ENCODE measurements around the gene IGFBP7.

Gene IGFBP7

DNA sequence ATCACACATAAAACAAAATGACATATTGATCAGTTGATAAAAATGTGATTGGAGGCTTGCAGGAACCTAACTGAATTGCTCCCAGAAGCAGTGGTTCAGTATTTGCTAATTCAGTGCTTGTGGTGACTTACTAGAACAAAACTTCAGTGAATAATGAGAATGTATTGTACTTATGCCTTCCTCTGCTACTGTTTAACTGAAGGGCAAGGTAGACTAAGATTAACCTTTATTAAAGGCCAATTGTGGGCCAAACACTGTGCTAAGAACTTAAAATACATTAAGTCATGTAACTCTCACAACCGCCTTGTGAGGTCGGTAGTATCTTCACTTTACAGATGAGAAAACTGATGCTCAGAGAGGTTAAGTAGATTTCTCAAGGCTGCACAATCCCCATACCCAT, 14.9 kb downstream of the IGFBP7 start:
- no peak for DNase-seq (ENCODE audit: low read depth)

DNA sequence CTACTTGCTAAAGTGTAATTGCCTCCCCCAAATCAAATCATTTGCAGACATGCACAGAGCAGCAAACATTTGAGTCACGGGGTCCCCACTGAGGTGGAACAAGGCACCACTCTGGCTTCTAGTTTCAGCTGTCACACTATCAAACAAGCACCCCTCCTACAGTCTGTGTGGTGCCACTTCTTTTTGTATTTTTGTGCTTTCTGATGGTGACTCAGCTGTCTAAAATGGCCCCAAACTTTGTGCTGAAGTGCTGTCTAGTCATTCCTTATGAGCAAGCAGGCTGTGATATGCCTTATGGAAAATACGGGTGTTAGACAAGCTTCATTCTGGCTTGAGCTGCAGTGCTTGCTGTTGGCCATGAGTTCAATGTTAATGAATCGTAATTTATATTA, 15.4 kb downstream of the IGFBP7 start:
- no peak for DNase-seq (ENCODE audit: low read depth)

DNA sequence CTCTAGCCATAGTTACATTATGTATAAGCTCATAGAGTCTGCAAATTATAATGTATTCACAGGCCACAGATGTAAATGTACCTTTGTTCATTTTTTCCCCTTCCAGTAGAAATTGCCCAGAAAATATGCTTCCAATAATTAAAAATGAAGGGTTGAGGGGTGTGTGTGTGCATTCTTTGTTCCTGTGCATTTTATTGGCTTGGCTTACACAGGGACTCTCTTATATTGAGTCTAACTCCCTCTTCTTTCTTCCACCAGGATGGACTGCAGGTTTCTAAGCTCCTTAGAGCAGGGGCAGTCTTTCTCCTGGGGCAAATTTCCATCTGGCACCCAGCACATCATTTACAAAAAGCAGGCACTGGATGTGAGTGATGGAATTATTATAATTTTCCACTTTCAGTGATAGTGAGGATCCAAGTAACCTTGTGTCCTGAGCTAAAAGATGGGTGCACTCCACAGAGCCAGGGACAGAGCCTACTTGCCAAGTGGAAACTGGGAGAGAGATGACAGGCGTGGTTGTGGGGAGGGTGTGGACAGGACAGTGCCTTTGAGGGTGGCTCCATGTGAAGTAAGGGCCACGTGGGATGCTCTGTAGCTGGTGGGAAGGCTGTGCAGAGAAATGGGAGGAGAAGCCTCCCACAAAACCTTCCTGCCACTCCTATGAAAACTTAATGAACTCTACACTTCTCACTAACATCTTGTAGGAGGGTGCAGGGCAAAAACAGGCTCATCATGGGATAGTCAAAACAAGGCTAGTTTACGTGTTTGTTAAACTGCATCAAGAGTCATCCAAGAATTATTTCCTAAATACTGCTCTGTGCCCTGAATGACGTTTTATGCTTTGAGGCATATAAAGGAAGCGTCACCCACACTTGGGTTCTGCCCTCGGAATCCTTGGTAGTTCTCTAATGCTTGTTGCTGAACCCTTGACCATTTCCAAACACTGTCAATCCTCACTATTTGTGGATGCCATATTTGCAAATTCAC, 16.0 kb downstream of the IGFBP7 start:
- DNase-seq (ENCODE audit: low read depth): no peak

DNA sequence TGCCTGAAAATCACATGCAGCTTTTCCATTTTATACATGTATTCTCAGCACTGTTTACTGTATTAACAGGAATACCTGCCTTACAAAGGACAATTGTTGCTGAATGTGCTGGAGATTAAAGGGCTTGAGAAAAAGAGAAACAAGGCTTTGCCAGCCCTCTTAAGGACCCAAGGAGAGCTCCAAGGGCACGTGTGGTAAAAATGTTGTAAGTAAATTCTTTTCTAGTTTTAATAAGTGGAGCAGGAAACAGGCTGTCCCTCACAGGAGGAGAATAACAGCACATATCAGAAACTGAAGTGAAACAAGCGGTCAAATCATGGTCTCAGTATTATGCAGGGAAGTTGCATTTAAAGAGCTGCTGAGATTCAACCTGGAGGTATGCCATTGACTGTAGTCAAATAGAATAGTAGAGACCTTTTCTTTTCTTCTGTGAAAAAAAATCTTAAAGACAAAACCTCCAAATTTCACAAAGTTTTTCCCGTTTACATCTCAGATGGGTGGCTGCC, 18.5 kb downstream of the IGFBP7 start:
- no peak for DNase-seq (ENCODE audit: low read depth)

DNA sequence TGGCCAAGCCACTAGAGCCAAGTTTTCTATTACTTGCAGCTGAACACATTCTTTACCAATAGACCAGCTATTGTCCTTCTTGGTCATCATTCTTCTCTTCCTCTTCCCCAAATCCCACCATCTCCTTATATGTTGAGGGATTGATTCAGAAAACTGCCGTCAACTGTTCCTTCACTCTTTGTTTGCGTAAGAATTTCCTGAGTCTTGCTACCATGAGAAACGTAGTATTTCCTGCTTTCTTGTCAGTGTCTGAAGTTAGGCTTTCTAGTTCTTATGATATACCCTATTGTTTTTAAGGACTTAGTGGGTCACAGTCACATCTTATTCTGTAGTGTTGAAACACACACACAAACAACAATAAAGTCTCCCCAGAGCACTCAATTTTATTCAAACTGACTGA, 20.1 kb downstream of the IGFBP7 start:
- DNase-seq (ENCODE audit: low read depth): no peak

DNA sequence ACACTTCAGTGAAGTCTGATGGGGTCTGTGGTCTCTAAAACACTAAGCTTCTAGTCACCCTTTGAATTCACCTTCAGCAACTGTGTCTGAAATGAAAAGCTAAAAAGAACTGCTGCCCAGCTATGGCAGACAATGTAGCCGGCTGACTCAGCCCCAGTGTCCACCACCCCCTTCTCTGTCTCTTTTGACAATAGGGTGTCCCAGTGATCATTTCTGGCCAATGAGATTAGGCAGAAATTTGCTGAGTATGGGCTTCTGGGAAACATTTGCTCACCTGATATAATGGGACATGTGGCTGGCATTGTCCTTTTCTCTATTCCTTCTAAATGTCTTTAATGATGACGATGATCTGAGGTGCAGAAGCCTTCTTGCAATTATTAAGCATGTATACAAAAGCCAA, 20.6 kb downstream of the IGFBP7 start:
- no peak for DNase-seq (ENCODE audit: low read depth)

DNA sequence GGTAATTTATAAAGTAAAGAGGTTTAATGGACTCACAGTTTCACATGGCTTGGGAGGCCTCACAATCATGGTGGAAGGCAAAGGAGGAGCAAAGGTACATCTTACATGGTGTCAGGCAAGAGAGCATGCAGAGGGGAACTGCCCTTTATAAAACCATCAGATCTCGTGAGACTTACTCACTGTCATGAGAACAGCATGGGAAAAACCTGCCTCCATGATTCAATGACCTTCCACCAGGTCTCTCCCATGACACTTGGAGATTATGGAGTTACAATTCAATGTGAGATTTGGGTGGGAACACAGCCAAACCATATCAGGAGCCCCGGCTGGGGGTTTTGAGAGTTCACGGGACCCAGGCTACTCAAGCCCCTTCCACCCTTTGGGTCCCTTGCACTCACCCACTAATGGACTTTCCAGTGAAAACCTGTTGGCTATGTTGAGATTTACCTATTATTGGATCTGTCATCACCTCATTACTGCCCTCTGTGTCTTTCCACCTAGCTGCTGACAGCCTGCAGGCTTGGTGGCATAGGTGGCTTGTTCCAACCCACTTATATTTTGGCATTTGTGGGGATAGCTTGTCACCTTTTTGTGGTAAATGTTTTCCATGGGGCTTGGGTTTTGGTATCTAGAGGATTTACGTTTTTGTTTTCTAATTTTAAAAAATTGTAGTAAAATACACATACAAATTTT, 24.0 kb downstream of the IGFBP7 start:
- DNase-seq (ENCODE audit: low read depth): no peak

DNA sequence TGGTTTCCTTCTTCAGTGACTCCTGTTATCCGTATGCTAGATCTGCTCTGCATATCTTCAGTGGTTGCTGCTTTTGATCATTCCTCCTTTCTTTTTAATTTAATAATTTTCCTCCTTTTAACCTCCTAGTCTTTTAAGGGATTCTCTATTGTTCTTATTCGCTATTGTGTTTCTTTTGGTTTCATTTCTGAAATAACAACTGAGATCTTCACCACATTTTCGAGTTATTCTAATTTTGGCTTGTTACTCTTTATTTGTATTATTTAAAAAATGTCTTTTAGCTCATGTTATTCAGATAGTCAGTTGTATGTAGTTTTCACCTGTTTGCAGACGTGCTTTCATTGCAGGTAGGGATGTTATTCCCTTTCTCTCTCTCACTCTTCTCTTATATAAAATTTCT, 24.9 kb downstream of the IGFBP7 start:
- DNase-seq (ENCODE audit: low read depth): no peak

DNA sequence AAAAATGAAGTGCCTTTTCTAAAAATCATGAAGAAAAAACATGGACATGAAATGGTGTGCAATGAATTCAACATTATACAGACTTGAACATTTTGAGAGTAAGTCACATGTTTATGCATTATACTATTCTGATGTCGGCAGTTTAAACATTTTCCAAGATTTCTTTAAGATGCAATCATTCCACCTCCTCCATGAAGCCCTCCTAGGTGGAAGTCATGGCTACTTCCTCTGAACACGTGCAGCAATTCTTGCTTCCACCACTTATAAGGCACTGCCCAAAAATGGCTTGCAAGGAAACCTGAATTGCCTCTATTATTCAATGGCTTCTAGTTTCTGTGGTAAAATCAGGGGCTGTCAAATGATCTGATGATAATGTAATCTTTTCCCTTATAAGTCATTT, 25.8 kb downstream of the IGFBP7 start:
- DNase-seq (ENCODE audit: low read depth): no peak

DNA sequence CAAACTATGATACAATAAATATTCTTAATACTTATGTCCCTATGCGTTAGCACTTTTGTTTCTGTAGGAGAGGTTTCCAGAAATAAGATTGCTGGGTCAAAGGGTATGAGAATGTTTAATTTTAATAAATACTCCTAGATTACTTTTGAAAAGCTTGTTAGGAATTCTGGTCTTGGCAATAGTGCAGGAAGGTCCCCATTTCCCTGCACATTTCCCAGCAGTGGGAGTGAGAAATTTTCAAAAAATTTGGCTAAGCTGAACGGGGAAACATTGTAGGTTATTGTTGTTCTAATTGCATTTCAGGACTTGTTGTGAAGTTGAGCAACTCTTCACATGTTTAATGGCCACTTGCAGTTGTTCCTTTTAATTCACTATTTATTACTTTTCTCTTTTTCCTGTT, 27.1 kb downstream of the IGFBP7 start:
- DNase-seq (ENCODE audit: low read depth): no peak

DNA sequence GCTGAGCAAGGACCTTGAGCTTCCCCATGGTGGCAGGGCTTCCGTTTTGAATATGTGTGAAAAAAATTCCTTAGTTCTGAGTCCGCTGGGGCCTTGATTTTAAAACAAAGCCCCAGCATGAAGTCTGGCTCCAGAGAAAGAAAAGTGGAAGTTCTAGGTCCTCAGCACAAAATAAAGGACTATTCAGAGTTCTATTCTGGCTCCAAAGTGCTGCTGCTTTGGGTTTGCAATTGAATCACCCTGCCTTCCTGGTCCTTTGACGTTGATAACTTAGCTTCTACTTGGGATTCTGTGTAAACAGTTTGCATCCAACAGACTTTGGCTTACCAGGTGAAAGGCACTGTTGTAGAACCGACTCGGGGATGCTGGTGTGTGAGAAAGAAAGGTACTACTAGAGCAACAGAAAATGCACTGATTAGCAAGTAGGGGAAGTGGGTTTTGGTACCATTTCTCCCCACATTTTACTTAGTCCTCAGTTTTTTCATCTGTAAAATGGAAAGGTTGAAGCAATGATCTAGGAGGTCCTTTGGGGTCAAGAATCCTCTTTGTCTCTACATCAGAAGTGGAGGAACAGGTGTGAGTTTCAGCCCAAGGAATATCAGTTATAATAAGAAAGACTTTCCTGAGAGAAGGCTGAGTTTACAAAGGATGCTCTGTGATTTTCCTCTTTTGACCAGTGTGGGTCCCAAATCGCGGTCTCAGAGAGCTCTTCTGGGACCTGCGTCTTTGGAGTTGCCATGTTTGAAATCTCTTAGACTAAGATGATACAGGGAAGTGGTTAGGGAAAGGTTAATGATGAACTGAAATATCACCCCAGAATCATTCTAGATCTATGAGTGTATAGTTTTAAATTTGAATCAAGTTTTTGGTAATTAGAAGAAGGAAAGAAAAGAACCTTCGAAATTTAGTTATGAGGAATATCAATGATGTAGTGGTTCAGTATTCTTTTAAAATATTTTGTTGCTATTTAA, 28.2 kb downstream of the IGFBP7 start:
- no peak for DNase-seq (ENCODE audit: low read depth)

DNA sequence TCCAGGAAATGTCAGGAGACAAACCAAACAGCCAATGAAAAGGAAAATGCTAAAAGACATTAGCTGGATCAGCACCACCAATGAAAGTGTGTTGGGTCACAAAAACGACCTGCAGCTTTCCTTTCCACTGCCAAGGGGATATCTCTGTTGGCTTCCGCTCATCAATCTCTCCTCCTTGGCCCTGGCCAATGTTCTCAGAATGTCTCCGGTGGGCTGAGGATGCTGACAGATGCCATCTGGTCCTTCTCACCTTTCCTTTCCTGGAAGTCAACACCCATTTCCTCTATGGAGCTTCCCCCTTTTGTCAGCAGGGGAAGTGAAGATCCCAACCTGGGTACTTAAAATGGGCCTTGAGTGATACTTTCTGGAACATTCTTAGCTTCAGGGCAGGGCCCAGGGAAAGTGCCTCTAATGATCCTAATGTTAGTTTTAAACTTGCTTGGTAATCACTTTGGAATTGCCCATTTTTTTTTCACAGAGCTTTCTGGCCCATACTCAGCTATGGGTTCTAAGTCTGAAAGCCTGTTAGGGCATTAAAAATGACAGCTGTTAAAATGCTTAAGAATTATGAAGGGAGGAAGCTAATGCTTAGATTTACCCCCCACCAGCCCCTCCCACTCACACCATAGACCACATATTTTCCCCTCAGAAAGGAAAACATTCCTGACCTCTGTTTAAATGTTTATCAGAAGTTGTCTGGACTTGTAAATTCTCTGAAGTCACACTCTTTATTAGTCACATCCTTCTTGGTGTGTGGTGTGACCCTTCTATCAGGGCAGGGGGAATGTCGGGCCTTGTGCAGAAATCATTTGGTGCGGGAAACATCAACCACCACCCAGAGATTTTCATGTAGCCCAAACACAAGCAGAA, 29.2 kb downstream of the IGFBP7 start:
- DNase-seq (ENCODE audit: low read depth): no peak

DNA sequence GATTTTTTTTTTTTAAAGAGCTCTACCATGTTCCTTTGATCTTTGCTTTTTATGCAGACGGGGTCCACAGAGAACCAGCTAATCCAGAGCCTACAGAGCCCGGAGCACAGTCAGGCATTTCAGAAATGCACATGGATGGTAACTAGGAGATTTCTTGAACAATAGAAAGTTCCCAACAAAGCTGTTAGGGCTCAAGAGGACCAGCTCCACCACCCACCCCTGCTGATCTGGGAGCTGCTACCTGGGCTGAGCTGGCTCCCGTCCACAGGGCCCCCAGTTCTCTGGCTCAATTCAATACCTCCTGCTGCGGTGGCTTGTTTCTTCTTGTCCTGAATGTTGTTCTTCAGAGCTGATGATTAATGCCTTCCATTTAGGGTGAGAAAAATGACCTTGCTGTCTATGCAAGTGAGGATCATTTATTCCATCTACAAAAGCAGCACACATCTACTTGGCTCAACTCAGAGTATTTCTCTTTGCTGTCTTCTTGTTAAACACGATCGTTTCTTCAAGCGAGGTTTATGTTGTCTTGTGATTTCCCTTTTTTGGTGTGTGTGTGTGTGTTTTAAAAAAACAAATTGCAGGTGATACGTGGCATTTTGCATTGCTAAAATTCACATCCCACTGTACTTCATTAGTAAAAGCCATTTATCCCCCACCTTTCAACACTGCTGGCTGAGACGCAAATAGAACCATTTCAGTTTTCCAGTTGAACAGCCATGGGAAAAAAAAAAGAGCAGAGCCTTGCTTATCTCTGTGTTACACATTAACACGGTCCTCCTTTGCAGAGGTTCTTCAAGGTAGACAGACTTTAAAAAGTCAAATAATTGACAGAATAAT, 31.3 kb downstream of the IGFBP7 start:
- no peak for DNase-seq (ENCODE audit: low read depth)

DNA sequence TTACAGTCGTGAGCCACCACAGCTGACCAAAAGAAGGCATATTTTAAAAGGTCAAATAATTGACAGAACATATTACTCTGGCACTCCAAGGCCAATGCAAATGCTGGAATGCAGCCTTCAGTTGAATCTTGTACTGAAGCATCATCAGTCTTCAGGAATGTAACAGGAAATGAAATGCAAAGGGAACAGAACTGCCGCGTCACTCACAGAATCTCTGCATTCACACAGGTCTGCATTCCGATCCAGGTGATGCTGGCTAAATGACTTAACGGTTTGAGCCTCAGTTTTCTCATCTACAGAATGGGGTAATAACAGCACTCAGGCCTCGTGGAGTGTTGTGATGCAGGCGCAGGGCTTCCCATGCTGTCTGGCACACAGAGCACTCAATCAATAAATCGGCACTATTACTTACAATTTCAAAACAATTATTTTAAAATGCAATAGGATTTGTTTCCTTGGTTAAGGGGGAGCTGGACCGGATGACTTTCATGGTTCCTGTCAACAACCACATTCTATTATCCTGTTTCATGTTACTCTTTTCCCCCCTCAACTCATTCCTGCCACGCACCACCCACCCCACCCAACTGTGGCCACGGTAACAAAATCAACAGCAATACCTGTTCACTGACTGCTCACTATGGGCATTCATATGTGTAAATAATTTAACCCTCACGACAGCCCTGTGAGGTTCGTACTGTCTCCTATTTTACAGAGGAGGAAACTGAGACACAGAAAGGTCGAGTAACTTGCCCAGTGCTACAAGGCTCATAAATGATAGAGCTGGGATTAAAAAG, 32.4 kb downstream of the IGFBP7 start:
- no peak for DNase-seq (ENCODE audit: low read depth)

DNA sequence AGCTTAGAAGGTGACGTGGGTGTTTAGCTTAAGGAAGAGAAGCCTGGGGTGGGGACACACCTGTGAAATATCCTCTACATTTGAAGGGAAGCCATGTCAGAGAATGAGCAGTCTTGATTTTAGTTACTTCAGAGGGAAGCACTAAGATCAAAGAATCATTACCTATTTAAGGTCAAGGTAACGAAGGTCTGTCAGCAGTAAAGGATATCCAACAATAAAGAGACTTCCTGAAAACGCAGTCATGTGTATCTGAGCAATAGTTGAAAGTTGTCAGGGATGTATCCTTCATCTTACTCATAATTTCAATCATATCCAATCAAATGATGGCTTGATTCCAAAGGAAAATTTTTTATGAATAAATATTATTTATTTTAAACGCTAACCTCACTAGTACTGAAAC, 33.5 kb downstream of the IGFBP7 start:
- no peak for DNase-seq (ENCODE audit: low read depth)

DNA sequence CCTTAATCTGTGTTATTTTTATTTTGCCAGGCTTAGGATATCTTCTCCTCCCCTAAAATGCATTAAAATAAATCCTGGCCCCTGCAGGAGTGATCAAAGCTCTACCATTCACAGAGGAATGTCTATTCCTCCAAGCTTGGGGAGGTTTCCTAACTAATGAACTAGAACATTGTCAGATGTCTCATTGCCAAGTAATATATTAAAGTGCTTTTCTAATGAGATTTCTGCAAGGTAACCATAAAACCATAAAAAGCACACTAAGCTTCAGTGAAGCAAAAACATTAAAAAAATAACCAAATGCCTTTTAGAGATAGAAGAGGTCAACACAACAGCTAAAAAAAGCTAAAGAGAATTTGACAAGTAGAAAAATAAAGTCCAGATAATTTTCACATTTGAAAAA, 34.8 kb downstream of the IGFBP7 start:
- no peak for DNase-seq (ENCODE audit: low read depth)

DNA sequence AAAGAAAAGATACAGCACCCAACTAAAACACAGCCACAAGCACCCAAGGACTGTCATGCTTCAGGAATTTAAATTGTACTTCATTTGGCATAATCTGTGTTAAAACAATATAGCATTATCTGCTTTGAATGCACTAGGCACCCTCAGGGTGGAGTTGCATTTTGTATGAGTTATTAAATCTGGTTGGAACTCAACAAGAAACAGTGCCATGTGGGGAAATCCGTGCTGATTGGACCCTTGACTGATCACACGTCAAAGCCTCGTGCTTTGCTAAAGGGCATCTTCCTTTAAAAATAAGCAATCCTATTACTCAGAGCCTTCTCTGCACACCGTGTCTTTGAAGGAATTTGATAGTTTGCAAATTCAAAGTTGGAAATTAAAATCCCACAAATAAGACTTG, 35.4 kb downstream of the IGFBP7 start:
- DNase-seq (ENCODE audit: low read depth): no peak

DNA sequence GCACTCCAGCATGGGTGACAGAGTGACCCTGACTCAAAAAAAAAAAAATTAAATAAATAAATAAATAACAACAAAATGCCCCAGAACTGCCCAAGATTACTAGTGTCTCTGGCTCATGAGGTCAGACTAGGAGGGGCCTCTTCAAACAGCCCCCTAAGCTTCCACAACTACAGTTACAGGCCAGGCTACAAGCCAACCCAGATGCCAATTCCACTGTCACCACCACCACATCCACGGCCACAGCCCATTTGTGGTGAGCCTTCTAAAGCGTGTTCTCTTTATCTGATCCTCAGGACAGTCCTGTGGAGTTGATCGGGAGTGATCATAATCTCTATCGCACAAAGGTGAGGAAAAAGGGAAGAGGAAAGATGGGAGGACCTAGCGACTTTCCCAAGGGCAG, 36.6 kb downstream of the IGFBP7 start:
- no peak for DNase-seq (ENCODE audit: low read depth)

DNA sequence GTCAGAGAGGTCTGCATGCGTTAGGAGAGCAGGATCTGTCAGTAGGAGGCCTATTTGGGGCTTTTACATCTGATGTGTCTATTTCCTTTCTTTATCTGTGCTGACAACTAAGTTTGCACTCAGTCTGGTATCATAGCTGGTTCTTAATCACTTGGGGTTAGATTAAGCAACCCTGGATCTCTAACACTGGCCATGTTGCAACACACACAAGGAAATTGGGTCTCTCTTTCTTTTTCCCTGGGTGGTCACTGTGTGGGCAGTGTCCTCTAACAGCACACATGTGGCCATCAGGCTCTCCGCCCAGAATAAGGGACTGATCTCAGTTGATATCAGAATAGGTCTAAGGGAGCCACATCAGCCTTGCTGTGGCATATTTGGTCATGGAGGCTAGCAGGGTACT, 38.9 kb downstream of the IGFBP7 start:
- DNase-seq (ENCODE audit: low read depth): no peak

Measured in CMK (cell line).